LNCaP clone FGC (cell line): Measurements from ENCODE around the gene KIAA1958.
A peak's percentile ranks its signal among the peaks of the same experiment; 100 is the strongest.

Experiments used
- DNase-seq: peaks from one replicate; pipeline ENCODE4 v3.0.0-alpha.2; 2011; ENCODE audit warnings: low read depth
- H3K4me3 ChIP-seq: 2 replicates; pipeline ENCODE4 v1.5.1; 2011; ENCODE audit warnings: mild to moderate bottlenecking, low read depth, low read length, control low read depth
- TF ChIP-seq, protein P1 (sequence below): IDR thresholded peaks from 2 replicates; pipeline ENCODE4 v1.5.1; 2012; ENCODE audit warnings: mild to moderate bottlenecking; ENCODE audit not compliant: control insufficient read depth, insufficient read depth; ENCODE audit errors: extremely low read depth

The KIAA1958 gene, protein sequence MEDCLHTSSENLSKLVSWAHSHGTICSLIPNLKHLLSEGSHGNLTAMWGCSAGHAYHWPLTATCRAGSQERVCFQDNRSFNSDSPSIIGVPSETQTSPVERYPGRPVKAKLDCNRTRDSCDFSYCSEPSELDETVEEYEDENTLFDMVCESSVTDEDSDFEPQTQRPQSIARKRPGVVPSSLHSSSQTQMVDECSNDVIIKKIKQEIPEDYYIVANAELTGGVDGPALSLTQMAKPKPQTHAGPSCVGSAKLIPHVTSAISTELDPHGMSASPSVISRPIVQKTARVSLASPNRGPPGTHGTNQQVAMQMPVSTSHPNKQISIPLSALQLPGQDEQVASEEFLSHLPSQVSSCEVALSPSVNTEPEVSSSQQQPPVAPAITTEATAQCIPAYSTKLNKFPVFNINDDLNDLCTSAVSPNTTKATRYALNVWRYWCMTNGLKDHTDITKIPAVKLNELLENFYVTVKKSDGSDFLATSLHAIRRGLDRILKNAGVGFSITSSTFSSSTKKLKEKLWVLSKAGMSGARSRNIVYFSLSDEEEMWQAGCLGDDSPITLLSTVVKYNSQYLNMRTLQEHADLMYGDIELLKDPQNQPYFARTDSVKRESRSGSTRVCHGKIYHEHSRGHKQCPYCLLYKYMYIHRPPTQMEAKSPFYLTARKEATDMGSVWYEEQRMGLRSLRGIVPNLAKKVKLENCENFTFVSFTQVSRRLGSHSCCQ

GRCh38 chr9:112486221-112487007, at the start of gene KIAA1958:
KIAA1958 (plus strand) TSS chr9:112486827; CDS start chr9:112574081, 87,254 bp downstream.
- peak within 1 kb of the TSS; percentile 88 for H3K4me3 ChIP-seq
- DNase-seq, result peak; percentile 64
- TF ChIP-seq, protein P1, sequence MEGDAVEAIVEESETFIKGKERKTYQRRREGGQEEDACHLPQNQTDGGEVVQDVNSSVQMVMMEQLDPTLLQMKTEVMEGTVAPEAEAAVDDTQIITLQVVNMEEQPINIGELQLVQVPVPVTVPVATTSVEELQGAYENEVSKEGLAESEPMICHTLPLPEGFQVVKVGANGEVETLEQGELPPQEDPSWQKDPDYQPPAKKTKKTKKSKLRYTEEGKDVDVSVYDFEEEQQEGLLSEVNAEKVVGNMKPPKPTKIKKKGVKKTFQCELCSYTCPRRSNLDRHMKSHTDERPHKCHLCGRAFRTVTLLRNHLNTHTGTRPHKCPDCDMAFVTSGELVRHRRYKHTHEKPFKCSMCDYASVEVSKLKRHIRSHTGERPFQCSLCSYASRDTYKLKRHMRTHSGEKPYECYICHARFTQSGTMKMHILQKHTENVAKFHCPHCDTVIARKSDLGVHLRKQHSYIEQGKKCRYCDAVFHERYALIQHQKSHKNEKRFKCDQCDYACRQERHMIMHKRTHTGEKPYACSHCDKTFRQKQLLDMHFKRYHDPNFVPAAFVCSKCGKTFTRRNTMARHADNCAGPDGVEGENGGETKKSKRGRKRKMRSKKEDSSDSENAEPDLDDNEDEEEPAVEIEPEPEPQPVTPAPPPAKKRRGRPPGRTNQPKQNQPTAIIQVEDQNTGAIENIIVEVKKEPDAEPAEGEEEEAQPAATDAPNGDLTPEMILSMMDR, result no peak

DNA sequence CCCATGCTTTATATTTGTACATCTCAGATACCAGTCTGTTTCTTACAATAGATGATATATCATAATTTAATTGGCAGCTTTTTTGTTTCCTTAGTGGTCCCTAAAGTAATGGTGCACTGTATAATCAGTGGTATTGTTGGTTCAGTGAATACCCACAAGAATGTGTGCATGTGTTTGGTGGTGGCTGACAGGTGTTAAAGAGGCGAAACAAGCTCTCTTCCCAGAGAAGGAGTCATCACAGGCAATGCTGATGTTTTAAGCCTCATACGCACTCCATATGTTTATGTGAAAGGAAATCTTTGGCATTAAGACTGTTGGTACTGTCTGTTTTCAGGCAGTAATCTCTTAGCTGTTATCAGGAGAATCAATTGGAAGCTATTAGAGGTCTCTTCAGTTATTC, 49.2 kb upstream of the KIAA1958 start:
- H3K4me3 ChIP-seq, result no peak overlapping the region
- no peak for DNase-seq
- TF ChIP-seq, protein P1, result no peak

DNA sequence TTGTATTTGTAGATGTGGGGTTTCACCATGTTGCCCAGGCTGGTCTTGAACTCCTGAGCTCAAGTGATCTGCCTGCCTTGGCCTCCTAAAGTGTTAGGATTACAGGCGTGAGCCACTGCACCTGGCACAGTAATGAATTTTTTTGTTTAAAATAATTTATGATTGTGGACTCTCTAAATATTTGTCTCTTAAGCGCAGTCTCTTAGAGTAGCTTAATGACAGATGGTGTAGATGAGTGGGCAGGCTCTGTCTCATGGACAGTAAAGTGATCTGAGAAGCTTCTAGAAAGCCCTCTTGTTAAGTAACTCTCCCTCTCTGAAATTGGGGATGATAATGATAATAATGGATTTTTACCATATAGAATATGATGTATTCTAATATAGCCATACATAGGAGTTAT, 47.5 kb upstream of the KIAA1958 start:
- H3K4me3 ChIP-seq, result no peak overlapping the region
- DNase-seq, result peak; percentile 56
- TF ChIP-seq, protein P1, result no peak

DNA sequence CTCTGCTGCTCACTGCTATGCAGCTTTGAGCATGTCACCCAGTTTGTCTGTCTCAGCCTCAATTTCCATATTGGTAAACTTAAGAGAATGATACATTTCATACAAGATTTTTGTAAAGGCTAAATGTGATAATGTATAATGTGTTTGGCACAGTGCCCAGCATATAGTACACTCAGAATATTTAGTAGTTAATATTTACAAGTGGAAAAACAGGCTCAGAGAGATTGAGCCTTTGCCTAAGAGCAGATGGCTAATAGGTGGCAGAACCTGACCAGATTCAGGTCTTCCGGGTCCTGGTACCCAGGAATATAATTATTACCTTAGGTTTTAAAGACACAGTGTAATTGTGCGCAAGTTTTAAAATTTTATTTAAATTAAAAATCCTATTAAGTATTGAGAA, 46.8 kb upstream of the KIAA1958 start:
- peak; percentile 52 for DNase-seq
- TF ChIP-seq, protein P1, result no peak
- no peak overlapping the region for H3K4me3 ChIP-seq

DNA sequence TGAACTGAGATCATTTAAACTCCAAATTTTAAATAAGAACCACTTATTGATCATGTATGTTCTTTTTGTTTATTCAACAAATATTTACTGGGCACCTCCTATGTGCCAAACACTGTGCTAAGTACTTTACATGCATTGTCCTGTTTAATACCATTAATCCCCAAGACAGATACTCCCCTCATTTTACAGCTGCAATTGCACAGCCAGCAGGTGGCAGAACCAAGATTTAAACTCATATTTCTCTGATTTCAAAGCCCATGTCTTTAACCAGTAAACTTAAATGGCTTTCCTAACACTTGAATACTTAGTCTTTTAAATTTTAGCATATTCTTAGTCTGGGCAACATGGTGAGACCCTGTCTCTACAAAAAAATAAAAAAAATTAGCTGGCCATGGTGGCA, 43.4 kb upstream of the KIAA1958 start:
- no peak for DNase-seq
- TF ChIP-seq, protein P1, result peak; percentile 44
- no peak overlapping the region for H3K4me3 ChIP-seq

- TF ChIP-seq, protein P1, result no peak
- H3K4me3 ChIP-seq, result no peak overlapping the region
- DNase-seq, result no peak
Observed at GRCh38 chr9:112443636-112444035, 43.0 kb upstream of the KIAA1958 start.
